K562 (cell line): Measurements from ENCODE around the gene MOK. TPM values are rescaled to one million over a fixed set of nuclear protein-coding genes. Genes with fewer than 3 reads are reported as not detected.
A peak's percentile ranks its signal among the peaks of the same experiment; 100 is the strongest.

Source experiments
- ATF7 ChIP-seq: fragments of 450-650 bp; IDR thresholded peaks from 2 replicates; pipeline ENCODE4 v1.7.1; 2014; ENCODE audit warnings: mild to moderate bottlenecking, moderate library complexity
- CEBPG ChIP-seq, 3 experiments: fragments of 200-800 bp in 1 of 3; sonication (Bioruptor generic) in 1 of 3; sonication (generic) in 1 of 3; formaldehyde crosslinking in 1 of 3; IDR thresholded peaks in 2 of 3; conservative IDR thresholded peaks in 1 of 3; 2 replicates each; pipeline versions ENCODE4 v1.6.1 to v1.8.0; 2016 to 2022; ENCODE audit warnings: missing compliant biosample characterization in 2 of 3, missing genetic modification characterization in 2 of 3, mild to moderate bottlenecking in 1 of 3, missing genetic modification reagents in 1 of 3
- CREM ChIP-seq: IDR thresholded peaks from 2 replicates; pipeline ENCODE4 v1.6.1; 2014; ENCODE audit warnings: antibody characterized with exemption, low read depth
- CTBP1 ChIP-seq: fragments of 450-650 bp; IDR thresholded peaks from 2 replicates; pipeline ENCODE4 v1.6.1; 2016; ENCODE audit warnings: borderline replicate concordance
- CXXC5 ChIP-seq: fragments of 250-450 bp; sonication (Bioruptor Pico); IDR thresholded peaks from 2 replicates; pipeline ENCODE4 v1.8.0; 2022; ENCODE audit warnings: inconsistent platforms, mild to moderate bottlenecking, moderate library complexity
- EP300 ChIP-seq: IDR thresholded peaks from 2 replicates; pipeline ENCODE4 v1.6.1; 2012; ENCODE audit warnings: low read length, improper control_type of control experiment
- FOSL1 ChIP-seq: fragments of 200-800 bp; sonication (Bioruptor generic); conservative IDR thresholded peaks from 2 replicates; pipeline ENCODE4 v1.6.1; 2016; ENCODE audit warnings: missing genetic modification characterization, missing compliant biosample characterization
- HMGN3 ChIP-seq: IDR thresholded peaks from 2 replicates; pipeline ENCODE4 v1.6.1; 2011; ENCODE audit warnings: borderline replicate concordance, low read depth, mild to moderate bottlenecking, mixed read lengths, low read length; ENCODE audit not compliant: insufficient read length; ENCODE audit errors: extremely low read depth
- HSF4 ChIP-seq: fragments of 250-450 bp; sonication (Bioruptor Pico); IDR thresholded peaks from 2 replicates; pipeline ENCODE4 v2.1.2; 2022; ENCODE audit warnings: mild to moderate bottlenecking, moderate library complexity, borderline replicate concordance
- KDM4B ChIP-seq, 2 experiments: fragments of 450-650 bp in 1 of 2; sonication (generic) in 1 of 2; IDR thresholded peaks; 2 replicates each; pipeline ENCODE4 v1.6.1; 2016 to 2017; ENCODE audit warnings: borderline replicate concordance in 2 of 2, antibody characterized with exemption in 1 of 2, low read depth in 1 of 2, mild to moderate bottlenecking in 1 of 2
- MNT ChIP-seq, 2 experiments: fragments of 450-650 bp; conservative IDR thresholded peaks; 2 replicates each; pipeline ENCODE4 v1.6.1; 2017; ENCODE audit warnings: mild to moderate bottlenecking in 2 of 2, moderate library complexity in 2 of 2
- NEUROD1 ChIP-seq: fragments of 150-350 bp; IDR thresholded peaks from 2 replicates; pipeline ENCODE4 v1.6.1; 2014; ENCODE audit warnings: borderline replicate concordance, low read length, low read depth; ENCODE audit not compliant: partially characterized antibody
- NR2C2 ChIP-seq, 2 experiments: fragments of 200-800 bp in 1 of 2; sonication (Bioruptor generic) in 1 of 2; sonication (generic) in 1 of 2; formaldehyde crosslinking in 1 of 2; IDR thresholded peaks; 2 replicates each; pipeline versions ENCODE4 v1.6.1 to v1.8.0; 2016 to 2022; ENCODE audit warnings: mild to moderate bottlenecking in 1 of 2, missing compliant biosample characterization in 1 of 2, missing genetic modification characterization in 1 of 2, missing genetic modification reagents in 1 of 2
- PHF20 ChIP-seq: fragments of 450-650 bp; IDR thresholded peaks from 2 replicates; pipeline ENCODE4 v1.6.1; 2018; ENCODE audit not compliant: partially characterized antibody
- POLR2AphosphoS2 ChIP-seq: IDR thresholded peaks from 2 replicates; pipeline ENCODE4 v1.6.1; 2012; ENCODE audit warnings: low read length, improper control_type of control experiment
- RAD21 ChIP-seq, 2 experiments: fragments of 250-450 bp in 1 of 2; fragments of 450-650 bp in 1 of 2; sonication (Bioruptor Pico) in 1 of 2; formaldehyde crosslinking in 1 of 2; IDR thresholded peaks in 1 of 2; conservative IDR thresholded peaks in 1 of 2; 2 replicates each; pipeline versions ENCODE4 v1.4.0 to v1.8.0; 2020 to 2022; ENCODE audit warnings: mild to moderate bottlenecking in 2 of 2, moderate library complexity in 1 of 2
- RB1 ChIP-seq: fragments of 450-650 bp; IDR thresholded peaks from 2 replicates; pipeline ENCODE4 v1.6.1; 2017; ENCODE audit warnings: low read depth, mild to moderate bottlenecking
- SMAD4 ChIP-seq: fragments of 250-450 bp; sonication (Bioruptor Pico); conservative IDR thresholded peaks from 2 replicates; pipeline ENCODE4 v1.8.0; 2021; ENCODE audit warnings: inconsistent platforms, mild to moderate bottlenecking, moderate library complexity
- TOE1 ChIP-seq, 2 experiments: fragments of 450-650 bp in 1 of 2; sonication (generic) in 1 of 2; formaldehyde crosslinking in 1 of 2; IDR thresholded peaks; 2 replicates each; pipeline versions ENCODE4 v1.7.1 to v1.8.0; 2016 to 2022; ENCODE audit warnings: borderline replicate concordance in 2 of 2, mild to moderate bottlenecking in 2 of 2, antibody characterized with exemption in 1 of 2, inconsistent platforms in 1 of 2, low read depth in 1 of 2, missing genetic modification reagents in 1 of 2, moderate library complexity in 1 of 2
- YY1 ChIP-seq, 3 experiments: IDR thresholded peaks; 2 replicates each; pipeline ENCODE4 v1.6.1; 2011; ENCODE audit warnings: low read length in 2 of 3, mild to moderate bottlenecking in 2 of 3, moderate library complexity in 2 of 3, borderline replicate concordance in 1 of 3, control low read depth in 1 of 3, low read depth in 1 of 3; ENCODE audit not compliant: insufficient read depth in 3 of 3, insufficient replicate concordance in 2 of 3, control insufficient read depth in 1 of 3, insufficient read length in 1 of 3; ENCODE audit errors: extremely low read depth in 1 of 3
- ZBTB43 ChIP-seq: sonication (generic); formaldehyde crosslinking; IDR thresholded peaks from 2 replicates; pipeline ENCODE4 v1.8.0; 2023; ENCODE audit warnings: mild to moderate bottlenecking, missing genetic modification reagents
- ZNF584 ChIP-seq: fragments of 200-800 bp; sonication (Bioruptor generic); IDR thresholded peaks from 2 replicates; pipeline ENCODE4 v1.6.1; 2016; ENCODE audit warnings: low read depth, mild to moderate bottlenecking, missing genetic modification characterization, missing compliant biosample characterization
- polyA plus RNA-seq, 8 experiments: library from polyadenylated mRNA; depleted of rRNA in 4 of 8; stranded (reverse) in 5 of 8; unstranded in 3 of 8; fragments of >200 nt; fragmentation: Nextera tagmentation in 2 of 8; fragmentation: Illumina TruSeq in 1 of 8; extraction: Ambion mirVana in 2 of 8; extraction: Trizol in 1 of 8; gene quantifications; 2 replicates each; pipeline versions ENCODE4 v1.2.1 to v1.2.3, GENCODE V29; 2011 to 2014; ENCODE audit warnings: inconsistent platforms in 1 of 8, missing spikeins in 1 of 8
- total RNA-seq, 7 experiments: library from RNA; depleted of rRNA in 6 of 7; stranded (reverse); fragments of >200 nt in 6 of 7; fragmentation: Illumina TruSeq in 2 of 7; extraction: Trizol in 2 of 7; gene quantifications; 2 replicates each; pipeline versions ENCODE4 v1.2.1 to v1.2.3, GENCODE V29; 2011 to 2021; ENCODE audit warnings: low replicate concordance in 1 of 7

The MOK gene
- total and polyA plus RNA-seq, 9 of the 15 experiments (the other 6 are each of a cell fraction or from before 2014, with no cell fraction given) = 1.3 to 8.4 (median 5.3) TPM

- TF ChIP-seq CTBP1 = peak; percentile 57; the same call in 1 of the 2 replicates
- peak; percentile 83 for TF ChIP-seq CXXC5
- TF ChIP-seq KDM4B (IDR thresholded peaks at IDR 0.05; ENCODE audit: borderline replicate concordance in 2 of 2, low read depth in 1 of 2) = 0 out of 4 replicates have a peak, but pooled peaks of 1 of the 2 experiments have one; percentile 21
- peak; percentile 45 to 94 (median 90) for TF ChIP-seq YY1 (IDR thresholded peaks at IDR 0.05; ENCODE audit: borderline replicate concordance in 1 of 3, control insufficient read depth in 1 of 3, extremely low read depth in 1 of 3, insufficient read depth in 3 of 3, insufficient read length in 1 of 3, insufficient replicate concordance in 2 of 3, low read depth in 1 of 3, low read length in 2 of 3)
- peak in 1 of 2 experiments; percentile 59; a peak in 1 of 4 replicates for TF ChIP-seq MNT (conservative IDR thresholded peaks at IDR 0.05)
- peak; percentile 98 for TF ChIP-seq CREM
- TF ChIP-seq TOE1 (IDR thresholded peaks at IDR 0.05; ENCODE audit: borderline replicate concordance) = peak; percentile 69; the same call in 1 of the 2 replicates
- TF ChIP-seq TOE1 (CRISPR knock-in tag; IDR thresholded peaks at IDR 0.05; ENCODE audit: borderline replicate concordance, low read depth) = no peak
- TF ChIP-seq HSF4 = no peak
- peak; percentile 26; the same call in 1 of the 2 replicates for TF ChIP-seq EP300
- TF ChIP-seq RAD21 (CRISPR knock-in tag; conservative IDR thresholded peaks at IDR 0.05 in 1 of 2, IDR thresholded peaks at IDR 0.05 in 1 of 2) = no peak
- TF ChIP-seq CEBPG (CRISPR knock-in tag; IDR thresholded peaks at IDR 0.05) = no peak
- TF ChIP-seq CEBPG (tag; conservative IDR thresholded peaks at IDR 0.05 in 1 of 2, IDR thresholded peaks at IDR 0.05 in 1 of 2) = peak in 1 of 2 experiments; percentile 3; a peak in 1 of 4 replicates
- peak; percentile 96 for TF ChIP-seq ATF7
- TF ChIP-seq HMGN3 = peak; percentile 56
- TF ChIP-seq RB1 = peak; percentile 80
- peak; percentile 67 for TF ChIP-seq SMAD4 (CRISPR knock-in tag)
- no peak for TF ChIP-seq POLR2AphosphoS2
- peak; percentile 55 for TF ChIP-seq PHF20
- TF ChIP-seq ZBTB43 (CRISPR knock-in tag) = no peak
- TF ChIP-seq NEUROD1 = peak; percentile 68
- TF ChIP-seq FOSL1 = 0 out of 2 replicates have a peak, but pooled peaks have one; percentile 13
- TF ChIP-seq NR2C2 (CRISPR knock-in tag; IDR thresholded peaks at IDR 0.05) = no peak
- TF ChIP-seq NR2C2 (tag; IDR thresholded peaks at IDR 0.05) = peak; percentile 66; the same call in 1 of the 2 replicates
- TF ChIP-seq ZNF584 = no peak
Observed at GRCh38 chr14:102319351-102320032, 14.5 kb upstream of the MOK start, which contains the start of gene ZNF839 (continued).
